RPMI7951 (cell line): ENCODE measurements around the gene ZNF554. TPM values are rescaled to one million over a fixed set of nuclear protein-coding genes. Genes with fewer than 3 reads are reported as not detected.
"Not testable (repeated sequence)": the region's sequence is repeated elsewhere in the genome, so short reads cannot be mapped to it uniquely, and the experiment has no call there.

Experiments
- DNase-seq: peaks from one replicate; pipeline ENCODE4 v3.0.0-alpha.2; 2012; ENCODE audit warnings: low read depth
- total RNA-seq: library from RNA; depleted of rRNA; stranded (reverse); fragments of >200 nt; shearing (Covaris generic); gene quantifications from 2 replicates; pipeline ENCODE4 v1.2.3, GENCODE V29; 2014

Gene ZNF554
- total RNA-seq, 1 experiment from 2014 or later, result 1.1 TPM

DNA sequence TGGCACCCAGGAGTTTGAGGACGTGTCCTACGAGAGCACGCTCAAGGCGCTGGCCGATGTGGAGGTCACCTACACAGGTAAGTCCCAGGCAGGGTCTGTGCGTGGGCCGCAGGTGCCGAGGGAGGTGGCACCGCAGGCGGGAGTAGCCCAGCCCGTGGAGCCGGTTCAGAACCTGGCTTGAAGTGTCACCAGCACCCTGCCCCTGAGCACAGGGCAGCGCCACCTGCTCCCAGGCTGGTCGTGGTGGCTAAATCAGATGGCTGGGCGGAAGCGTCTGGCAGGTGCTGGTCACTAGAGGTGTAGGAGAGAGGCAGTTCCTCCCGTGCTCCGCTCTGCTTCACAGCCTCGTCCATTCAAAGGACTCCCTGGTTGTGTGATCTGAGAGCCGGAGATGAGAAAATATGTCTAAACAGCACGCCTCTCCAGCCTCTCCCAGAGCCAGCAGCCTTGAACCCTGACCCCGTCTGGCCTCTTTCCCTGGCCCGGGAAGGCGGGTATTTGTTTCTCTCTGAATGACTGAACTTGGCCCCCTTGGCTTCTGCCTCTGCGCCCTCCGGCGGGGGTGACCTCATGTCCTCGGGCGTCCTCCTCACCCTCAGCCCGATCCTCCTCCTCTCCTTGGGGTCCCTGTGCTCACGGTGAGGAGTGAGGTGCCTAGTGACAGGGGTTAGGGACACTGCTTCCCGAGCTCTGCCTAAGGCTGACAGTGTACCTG lies 29.0 kb upstream of the ZNF554 start:
- no peak for DNase-seq

DNA sequence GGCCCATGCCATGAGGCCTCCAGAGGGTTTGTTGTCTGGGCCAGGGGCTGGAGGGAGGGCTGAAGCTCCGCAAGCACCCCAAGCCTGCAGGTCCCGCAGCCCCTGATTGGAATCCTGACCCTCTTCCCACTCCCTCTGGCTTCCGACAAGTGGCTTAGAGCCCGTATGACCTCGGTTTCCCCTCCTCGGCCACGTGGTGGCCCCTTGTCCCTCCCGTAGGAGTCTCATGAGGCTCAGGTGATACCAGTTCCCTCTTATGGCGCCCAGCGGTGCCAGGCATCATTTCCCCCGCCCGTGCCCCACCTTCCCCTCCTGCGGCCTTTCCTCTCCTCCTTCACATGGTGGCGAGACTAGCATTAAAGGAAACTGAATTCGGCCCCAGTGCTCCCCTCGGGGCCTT lies 28.2 kb upstream of the ZNF554 start:
- no peak for DNase-seq

DNA sequence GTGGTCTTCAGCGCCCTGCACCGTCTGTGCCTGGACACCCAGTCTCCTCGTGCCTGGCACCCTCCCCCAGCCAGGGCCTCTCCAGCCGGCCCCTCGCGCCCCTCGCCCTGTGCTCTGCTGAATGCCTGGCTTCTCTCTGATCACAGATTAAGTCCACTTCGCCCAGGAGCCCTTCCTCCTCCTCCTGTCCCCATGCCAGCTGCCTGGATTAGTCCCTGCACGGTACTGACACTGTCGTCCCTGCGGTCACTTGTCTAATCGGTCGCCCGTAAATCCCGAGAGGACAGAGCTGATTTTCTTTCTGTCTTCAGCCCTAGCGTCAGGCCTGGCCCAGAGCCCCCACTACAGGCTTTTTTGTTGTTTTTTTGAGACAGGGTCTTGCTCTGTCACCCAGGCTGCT lies 27.8 kb upstream of the ZNF554 start:
- no peak for DNase-seq

DNA sequence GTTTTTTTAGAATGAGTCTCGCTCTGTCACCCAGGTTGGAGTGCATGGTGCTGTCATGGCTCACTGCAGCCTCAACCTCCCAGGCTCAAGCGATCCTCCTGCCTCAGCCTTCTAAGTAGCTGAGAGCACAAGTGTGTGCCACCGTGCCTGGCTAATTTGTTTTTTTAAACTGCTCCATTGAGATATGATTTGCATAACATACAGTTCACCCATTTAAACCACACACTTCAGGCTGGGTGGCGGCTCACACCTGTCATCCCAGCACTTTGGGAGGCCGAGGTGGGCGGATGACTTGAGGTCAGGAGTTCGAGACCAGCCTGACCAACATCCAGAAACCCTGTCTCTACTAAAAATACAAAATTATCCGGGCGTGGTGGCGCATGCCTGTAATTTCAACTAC lies 27.0 kb upstream of the ZNF554 start:
- not testable (repeated sequence) for DNase-seq

DNA sequence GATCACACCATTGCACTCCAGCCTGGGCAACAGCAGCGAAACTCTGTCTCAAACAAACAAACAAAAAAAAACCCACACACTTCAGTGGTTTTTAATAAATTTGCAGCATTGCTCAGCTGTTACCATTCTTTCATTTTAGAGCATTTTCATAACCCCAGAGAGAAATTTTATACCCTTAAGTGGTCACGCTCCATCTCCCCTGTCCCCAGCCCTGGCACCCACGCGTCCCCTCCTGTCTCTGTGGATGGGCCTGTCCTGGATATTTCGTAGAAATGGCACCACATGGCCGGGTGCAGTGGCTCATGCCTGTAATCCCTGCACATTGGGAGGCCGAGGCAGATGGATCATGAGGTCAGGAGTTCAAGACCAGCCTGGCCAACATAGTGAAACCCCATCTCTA lies 26.5 kb upstream of the ZNF554 start:
- no peak for DNase-seq

DNA sequence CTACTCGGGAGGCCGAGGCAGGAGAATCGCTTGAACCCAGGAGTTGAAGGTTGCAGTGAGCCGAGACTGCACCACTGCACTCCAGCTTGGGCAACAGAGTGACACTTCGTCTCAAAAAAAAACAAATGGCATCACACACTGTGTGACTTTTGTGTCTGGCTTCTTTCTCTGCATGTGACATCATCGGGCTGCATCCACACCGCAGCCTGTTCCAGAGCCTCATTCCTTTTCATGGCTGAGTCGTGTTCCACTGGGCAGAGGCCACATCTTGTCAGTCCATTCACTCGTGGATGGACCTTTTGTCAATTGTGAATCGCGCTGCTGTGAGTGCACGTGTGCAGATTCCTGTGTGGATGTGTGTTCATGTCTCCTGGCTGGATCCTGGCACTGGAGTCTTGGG lies 26.1 kb upstream of the ZNF554 start:
- DNase-seq, result no peak

DNA sequence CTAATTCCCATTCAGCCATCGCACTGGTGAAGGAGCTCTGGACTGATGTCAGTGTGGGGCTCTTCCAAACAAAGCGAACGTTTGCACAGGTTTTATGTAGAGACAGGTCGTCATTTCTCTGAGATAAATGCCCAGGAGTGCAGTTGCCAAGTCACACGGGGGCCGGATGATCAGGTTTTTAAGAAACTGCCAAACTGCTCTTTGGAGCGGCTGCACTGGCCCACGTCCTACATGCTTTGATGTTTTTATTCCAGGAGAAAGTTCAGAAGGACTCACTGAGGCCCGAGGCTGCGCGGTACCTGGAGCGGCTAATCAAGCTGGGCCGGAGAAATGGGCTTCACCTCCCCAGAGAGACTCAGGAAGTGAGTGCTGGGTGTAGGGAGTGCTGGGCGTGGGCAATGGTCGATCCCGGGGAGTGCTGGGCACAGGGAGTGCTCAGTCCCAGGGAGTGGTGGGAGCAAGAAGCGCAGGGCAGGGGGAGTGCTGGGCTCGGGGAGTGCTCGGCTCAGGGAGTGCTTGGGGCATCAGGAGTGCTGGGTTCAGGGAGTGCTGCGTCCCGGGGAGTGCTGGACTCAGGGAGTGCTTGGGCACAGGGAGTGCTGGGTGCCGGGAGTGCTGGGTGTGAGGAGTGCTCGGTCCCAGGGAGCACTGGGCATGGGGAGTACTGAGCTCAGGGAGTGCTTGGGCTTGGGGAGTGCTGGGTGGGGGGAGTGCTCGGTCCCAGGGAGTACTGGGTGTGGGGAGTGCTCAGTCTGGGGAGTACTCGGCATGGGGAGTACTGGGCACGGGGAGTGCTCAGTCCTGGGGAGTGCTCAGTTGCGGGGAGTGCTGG lies 23.6 kb upstream of the ZNF554 start:
- DNase-seq, result no peak

DNA sequence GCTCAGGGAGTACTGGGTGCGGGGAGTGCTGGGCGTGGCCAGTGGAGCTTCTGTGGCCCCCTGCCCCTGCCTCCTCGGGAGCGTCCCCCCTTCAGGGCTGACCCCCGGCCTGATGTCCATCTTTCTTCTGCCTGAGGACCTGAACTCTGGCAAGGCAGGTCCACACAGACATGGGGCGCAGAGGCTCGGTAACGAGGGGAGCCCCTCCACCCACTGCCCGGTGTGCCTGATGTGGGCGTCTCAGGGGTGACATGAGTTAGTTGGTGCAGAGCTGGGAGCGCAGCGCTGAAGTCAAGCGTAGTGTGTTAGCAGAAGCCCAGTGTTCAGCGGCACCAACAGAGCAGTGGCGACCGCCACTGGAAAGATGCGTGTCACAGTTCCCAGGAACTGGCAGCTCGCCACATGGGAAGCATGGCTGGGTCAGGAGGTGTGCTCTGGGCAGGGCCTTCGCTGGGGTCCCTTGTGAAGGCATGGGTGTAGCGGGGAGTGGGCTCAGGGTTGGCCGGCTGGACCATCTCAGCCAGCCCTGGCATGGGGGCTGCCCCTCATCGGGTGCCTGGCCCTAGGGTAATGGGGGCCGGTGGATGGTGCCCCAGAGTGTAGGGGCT lies 22.9 kb upstream of the ZNF554 start:
- DNase-seq, result no peak

DNA sequence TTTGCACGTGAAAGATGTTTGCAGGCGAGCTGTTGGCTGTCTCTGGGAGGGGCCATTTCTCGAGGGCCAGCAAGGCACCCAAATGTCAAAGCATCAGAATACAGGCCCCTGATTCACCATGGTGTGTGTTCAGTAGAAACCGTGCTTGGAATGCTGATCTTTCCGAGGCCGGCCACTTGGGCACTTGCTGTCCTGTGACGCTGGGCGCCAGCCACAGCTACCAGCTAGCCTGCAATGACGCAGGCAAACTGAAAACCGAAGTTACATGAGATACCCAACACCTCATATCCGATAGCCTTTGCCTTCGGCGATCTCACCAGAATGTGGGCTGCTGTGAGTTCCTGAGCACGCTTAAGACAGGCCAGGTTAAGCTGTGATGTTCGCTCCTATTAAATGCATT lies 22.4 kb upstream of the ZNF554 start:
- DNase-seq, result no peak

DNA sequence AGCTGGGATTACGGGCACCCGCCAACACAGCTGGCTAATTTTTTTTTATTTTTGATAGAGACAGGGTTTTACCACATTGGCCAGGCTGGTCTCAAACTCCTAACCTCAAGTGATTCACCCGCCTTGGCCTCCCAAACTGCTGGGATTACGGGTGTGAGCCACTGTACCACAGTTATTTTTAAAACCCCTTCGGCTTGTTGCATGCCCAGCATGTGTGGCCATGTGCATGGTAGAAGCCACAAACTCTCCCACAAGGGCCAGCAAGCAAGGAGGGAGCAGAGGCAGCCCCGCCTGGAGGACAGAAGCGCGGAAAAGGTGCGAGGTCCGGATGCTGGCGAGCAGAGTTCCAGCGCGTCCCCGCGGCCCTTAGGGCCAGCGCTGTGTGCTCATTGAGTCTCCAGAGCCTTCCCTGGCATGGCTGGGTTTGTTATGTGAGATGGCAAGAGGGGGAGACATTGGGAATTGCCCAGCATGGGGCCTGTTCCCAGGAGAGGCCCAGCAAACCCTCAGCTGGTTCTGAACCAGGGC lies 21.4 kb upstream of the ZNF554 start:
- DNase-seq, result no peak

DNA sequence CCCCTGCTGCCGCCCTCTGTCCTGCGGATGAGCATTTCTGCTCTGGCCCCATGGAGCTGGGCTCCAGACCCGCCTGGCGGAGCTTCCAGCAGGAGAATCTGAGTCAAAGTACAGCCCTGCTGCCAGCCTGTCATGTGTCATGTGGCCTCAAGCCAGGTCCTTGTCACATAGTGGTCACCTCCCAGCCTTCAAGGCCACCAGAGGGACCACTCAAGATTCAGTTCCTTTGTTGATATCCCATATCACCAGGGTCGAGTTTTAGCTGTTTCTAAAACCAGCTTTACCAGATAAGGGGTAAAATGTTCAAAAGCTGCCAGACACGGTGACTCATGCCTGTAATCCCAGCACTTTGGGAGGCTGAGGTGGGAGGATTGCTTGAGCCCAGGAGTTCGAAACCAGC lies 20.9 kb upstream of the ZNF554 start:
- no peak for DNase-seq

DNA sequence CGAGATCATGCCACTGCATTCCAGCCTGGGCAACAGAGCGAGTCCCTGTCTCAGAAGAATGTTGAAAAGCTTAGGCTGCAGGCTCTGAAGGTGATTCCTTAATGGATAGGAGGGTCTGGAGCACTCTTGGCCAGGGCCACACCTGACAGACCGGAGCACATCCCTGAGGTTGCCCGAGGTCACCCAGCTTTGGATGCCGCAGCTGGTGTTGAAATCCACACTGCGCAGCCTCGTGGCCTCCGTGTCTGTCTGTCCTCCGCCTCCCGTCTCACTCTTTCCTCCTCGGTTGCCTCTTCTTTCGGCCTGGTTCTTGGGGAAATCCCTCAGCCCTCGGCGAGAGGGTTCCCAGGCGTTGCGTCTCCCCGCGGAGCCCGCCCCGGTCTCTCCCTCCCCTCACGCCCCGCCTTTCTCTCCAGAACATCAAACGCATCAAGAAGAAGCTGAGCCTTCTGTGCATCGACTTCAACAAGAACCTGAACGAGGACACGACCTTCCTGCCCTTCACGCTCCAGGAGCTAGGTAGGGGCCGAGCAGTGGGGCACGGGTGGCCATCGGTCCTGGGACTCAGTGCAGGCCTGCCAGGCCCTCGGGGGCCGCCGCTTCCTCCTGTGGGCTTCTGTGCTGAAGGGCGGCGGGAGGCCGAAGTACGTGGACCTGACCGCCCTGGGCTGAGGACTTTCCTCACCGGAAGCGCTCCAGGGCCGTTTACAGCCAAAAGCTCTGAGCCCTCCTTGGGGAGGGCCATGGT lies 20.2 kb upstream of the ZNF554 start:
- no peak for DNase-seq

DNA sequence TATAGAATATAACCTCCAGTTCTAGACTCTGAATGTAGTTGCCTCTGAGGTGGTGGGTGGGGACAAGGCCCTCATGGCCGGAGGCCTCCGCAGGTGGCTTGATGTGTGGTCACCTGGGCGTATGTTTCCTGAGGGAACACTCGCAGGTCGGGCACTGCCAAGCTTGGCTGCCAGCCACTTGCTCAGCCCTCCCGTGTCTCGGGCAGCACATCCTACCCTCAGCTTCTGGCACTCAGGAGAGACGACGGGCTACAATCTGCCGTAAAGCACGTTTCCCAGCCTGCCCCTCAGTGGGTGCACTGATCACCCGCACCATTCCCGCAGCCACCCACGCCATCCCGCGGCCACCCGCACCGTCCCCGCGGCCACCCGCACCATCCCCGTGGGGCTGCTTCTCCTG lies 19.2 kb upstream of the ZNF554 start:
- DNase-seq, result no peak

DNA sequence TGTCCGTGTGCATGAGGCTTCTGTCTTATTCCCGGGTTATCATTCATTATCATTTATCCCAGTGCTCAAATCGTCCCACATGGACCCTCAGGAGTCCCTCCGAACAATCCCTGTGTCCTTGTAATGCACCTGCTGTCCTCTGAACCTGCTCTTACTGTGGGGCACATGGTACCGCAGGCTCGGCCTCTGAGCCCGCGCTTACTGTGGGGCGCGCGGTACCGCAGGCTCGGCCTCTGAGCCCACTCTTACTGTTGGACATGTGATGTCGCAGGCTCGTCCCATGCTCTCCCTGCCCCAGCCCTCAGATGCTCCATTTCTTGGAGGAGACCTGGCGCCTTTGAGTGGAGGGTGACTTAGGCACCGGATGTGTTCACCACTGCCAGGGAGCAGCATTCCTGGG lies 16.8 kb upstream of the ZNF554 start:
- DNase-seq, result no peak

DNA sequence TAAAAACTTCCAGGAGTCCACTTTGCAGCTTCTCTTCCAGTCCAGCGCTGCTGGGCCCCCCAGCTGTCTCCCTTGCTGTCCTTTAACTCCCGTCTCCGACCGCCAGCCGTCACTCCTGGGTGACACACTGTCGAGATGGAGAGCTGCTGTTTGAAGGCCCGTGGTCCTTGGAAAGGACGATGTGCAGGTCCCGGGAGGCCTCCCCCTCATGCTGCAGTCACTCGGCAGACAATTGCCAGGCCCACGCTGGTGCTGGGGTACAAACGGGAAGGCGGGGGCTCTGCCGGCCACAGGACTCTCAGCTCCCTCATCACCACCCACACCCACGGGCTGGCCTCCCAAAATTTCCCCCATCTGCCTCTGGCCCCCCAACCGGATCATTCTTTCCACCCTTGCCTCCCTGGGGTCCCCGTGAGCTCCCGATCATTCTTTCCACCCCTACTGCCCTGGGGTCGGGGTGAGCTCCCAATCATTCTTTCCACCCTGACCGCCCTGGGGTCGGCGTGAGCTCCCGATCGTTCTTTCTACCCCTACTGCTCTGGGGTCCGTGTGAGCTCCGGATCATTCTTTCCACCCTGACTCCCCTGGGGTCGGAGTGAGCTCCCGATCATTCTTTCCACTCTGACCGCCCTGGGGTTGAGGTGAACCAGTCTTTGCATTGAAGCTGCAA lies 16.0 kb upstream of the ZNF554 start:
- no peak for DNase-seq

DNA sequence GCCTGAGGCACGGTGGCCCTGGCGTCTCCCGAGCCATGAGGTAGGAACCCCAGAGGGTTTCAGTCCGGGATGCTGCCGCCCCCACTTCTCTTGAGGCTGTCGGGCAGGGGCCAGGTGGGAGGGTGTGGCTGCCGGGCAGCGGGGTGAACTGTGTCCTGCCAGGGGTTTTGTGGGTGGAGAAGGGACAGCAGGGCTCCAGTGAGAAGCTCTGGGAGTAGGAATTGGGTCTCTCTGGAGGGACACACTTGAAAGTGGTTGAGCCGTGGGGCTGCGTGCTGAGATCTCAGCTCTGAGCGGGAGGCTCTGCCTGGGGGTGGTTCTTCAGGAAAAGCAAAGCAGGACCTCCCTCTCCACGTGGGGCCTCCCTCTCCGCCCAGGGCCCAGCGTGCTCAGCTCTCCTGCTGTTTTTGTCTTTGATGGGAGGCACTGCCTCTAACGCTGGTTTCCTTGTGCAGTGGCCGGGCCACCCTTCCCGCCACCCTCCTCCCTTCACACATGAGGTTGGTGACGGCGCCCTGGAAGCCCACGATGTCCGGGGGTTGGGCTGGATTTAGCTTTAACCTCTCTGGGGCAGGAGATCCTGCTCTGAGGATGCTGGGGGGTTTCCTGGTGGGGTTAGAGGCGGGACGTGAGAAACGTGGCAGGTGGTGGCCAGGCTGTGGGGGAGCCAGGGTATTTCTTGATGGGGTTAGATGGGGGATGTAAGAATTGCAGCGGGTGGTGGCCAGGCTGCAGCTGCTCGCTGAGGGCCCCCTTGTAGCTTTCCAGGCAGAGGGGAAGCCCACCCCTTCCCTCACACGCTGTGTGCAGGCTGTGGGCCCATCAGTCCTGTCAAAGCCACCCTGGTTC lies 15.3 kb upstream of the ZNF554 start:
- DNase-seq, result no peak

DNA sequence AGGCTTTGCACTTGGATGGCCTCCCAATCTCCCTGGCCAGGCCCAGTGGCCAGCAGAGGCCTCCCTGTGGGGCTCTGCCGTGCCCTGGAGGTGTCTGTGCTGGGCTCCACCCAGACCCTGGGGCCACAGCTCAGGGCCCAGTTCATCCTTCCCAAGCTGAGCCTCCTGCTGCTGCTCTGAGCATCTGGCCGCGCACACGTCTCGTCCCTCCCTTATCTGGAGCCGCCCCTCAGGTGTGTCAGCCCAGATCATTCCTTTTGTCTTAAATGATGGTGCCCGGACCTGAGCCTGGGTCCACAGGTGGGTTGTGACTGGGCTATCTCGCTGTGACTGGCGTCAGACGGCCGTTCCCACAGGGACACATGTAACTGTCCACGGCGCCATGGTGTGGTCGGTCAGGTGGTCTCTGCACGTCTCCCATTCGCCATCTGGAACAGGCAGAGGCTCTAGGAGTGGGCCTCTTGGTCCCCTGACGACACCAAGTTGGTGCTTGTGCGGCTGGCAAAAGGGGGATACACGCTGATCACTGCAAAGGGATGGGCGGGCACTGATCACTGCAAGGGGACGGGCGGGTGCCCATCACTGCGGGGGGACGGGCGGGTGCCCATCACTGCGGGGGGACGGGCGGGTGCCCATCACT lies 14.3 kb upstream of the ZNF554 start:
- no peak for DNase-seq

DNA sequence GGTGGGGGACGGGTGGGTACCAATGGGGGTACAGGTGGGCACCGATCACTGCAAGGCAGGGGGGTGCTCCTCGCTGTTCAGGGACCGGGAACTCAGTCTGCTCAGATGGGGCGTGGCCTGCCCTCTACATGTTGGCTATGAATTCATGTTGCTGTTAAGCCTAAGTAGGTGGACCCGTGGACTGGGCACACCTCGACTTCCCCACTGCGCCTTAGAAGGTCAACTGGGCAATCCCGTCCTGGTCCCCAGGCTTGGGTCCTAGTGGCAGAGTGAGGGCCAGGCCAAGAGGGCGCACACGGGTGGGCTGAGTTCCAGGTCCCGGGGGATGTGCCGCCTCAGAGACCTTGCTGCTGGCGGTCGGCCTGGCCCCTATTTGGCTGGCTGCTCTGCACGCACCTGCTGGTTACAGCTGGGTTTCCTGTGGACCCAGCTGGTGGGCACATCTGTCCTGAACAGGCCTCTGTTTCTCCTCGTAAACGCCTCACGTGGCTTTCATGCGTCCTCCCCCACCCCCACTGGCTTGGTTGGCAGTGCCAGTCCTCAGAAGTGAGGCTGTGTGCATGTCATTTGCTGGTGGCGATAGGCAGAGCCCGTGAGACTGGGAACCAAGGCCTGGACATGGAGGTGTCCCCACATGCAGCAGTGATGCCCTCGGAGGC lies 13.5 kb upstream of the ZNF554 start:
- no peak for DNase-seq

DNA sequence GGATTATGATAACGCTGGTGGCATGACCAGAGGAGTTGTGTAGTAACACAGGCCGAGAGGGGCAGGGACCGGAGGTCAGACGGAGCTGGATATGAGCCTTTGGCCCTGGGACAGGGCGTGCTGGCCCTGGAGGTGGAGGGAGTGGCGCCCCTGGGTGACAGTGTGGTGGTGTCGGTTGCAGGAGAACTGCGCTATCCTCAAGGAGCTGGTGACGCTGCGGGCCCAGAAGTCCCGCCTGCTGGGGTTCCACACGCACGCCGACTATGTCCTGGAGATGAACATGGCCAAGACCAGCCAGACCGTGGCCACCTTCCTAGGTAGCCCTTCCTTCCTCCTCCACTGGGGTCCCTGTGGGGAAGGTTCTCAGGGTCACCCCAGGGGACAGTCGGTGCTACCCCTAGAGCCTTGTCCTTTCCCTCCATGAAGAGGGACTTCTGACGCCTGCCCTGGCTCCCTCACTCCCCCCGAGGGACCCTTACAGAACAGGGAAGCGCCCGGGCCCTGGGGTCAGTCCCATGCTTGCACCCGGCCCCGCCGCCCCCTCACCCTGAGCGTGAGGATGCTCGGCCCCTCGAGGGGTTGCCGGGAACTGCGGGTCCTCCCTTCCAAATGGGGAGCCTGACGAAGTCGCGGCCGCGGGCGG lies 12.8 kb upstream of the ZNF554 start:
- DNase-seq, result no peak
